HG03457 (cell line): ENCODE measurements around the gene TEKT3.

ENCODE experiments used
- ATAC-seq: cut with Tn5 transposase; IDR thresholded peaks from one replicate; pipeline ENCODE4 v1.9.1; 2021; ENCODE audit warnings: moderate number of reproducible peaks; ENCODE audit not compliant: unreplicated experiment

The TEKT3 gene

DNA sequence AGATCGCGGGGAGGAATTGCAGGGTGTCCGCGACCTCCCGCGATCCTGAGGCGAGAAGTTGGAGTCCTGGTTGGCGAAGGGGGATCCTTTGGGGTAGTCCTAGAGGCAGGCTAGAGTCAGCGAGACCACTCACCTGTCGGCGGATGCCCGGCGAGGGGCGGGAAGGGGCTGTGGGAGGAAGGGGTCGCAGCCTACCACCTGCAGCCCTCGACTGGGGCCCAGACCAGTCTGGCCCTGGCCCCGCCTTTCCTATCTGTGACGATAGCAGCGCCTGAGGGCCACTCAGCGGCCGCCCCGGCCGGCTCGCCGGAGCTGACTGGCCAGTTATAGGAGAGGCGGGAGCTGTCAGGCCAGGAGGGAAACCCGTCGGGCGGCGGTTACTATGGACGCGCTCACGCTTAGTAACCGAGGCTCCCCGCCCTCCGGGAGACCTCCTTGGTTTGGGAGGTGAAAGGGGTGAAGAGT is at the start of gene TEKT3:
Gene TEKT3, minus strand, starts transcription at position 213 of the 465 bp plus-strand sequence. CDS start 10,012 bp downstream, outside the sequence.
- no peak for ATAC-seq

DNA sequence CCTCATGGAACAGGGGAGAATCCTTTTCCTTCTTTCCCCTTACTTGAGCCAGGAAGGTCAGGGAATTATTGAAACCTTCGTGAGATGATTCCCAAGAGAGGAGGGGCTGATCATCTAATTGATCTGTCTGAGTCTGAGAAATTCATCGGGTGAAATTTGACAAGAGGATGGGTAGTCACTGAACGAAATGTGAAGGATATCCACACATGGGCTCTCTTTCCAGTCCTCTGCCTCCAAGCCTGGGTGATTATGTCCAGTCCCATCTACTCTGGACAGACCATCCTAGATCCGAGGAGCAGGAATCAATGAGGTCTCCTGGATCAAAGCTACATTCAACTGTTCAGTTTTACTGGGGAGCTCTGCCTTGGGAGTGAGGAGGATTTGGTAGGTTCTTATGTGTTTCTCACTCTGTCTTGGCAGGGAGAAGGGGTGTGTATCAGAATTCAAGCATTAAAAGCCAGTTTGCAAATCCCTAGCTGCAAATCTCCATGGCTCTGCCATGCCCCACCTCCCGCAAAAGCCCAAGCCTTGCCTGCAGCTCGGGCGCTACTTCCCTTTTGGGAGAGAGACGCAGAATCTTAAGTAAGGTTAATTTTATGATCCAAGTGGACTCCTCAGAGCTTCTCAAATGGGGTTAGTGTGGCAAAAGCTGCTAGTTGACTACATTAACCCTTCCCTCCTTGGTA is 47.1 kb upstream of the TEKT3 start:
- ATAC-seq = no peak

DNA sequence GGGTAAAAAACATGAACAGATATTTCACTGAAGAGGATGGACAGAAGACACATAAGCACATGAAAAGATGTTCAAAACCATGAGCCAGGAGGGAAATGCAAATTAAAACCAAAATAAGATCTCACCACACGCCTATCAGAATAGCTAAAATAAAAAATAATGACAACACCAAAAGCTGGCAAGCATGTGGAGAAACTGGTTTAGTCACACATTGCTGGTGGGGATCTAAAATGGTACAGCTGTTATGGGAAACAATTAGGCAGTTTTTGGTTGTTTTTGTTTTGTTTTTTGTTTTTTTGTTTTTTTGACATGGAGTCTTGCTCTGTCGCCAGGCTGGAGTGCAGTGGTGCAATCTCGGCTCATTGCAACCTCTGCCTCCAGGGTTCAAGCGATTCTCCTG is 44.7 kb upstream of the TEKT3 start:
- ATAC-seq = no peak

- ATAC-seq = no peak
These were observed 43.9 kb upstream of the TEKT3 start for GRCh38 chr17:15385305-15385704.

DNA sequence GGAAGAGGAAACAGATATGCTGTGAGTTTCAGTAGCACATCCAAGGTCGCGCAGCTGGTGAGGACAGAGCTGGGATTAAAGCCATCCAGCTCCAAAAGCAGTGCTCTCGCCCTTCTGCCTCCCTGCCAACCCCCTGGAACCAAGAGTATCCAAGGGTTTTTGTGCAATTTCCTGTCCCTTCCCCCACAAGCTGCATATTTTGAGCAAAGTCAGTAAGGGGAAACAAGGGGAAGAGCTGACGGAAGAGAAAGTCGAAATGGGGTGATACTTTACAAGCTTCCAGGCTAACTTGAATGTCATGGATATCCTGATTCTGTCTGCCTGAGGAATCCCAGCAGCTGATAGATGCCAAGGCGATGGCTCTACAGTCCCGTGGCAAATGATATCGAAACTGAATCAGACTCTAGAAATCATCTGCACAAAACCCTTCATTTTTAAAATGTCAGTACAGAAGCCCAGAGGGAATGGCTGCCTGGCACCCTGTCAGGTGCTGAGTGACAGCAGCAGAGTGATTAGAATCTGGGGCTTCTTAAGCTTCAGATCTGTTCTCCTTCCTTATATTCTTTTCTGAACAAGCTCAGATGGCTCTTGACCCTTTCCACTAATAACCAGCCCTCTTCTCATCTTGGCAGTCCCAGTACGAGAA is 42.9 kb upstream of the TEKT3 start:
- no peak for ATAC-seq

- ATAC-seq = no peak
These were observed 41.5 kb upstream of the TEKT3 start for GRCh38 chr17:15382914-15383313.

- ATAC-seq = no peak
These were observed 40.3 kb upstream of the TEKT3 start for GRCh38 chr17:15381707-15382106.

DNA sequence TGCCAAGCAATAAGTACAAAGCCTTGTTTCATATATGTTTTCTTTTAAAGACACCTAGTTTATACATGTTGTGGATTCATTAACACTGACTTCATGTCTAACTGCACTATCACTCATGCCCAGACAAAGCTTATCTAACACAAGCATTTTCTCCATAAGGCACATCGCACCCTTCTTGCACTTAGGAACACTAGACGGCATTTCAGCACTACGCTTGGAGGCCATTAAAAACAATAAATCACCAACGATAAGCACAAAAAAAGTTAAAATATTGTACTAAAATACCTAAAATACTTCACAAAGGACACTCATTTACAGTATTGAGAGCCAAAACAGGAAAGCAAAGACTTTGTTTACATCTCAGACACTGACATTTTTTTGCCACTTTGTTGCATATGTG is 39.0 kb upstream of the TEKT3 start:
- no peak for ATAC-seq

DNA sequence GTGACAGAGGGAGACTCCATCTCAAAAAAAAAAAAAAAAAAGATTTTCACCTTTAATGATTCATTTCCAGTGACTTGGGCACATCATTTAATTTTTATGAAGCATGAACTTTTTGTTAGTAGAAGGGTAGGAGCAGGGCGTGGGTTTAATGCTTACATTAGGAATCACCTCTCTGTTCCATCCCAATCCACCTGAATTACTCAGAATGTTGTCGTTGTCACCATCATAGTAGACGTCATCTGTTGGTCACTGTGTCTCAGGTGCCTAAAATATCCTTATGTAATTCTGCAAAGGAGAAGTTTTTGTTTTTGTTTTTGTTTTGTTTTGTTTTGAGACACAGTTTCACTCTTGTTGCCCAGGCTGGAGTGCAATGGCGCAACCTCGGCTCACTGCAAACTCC is 38.3 kb upstream of the TEKT3 start:
- no peak for ATAC-seq

GRCh38 chr17:15378243-15378642 is 36.8 kb upstream of the TEKT3 start:
- no peak for ATAC-seq

GRCh38 chr17:15377616-15378015 is 36.2 kb upstream of the TEKT3 start:
- ATAC-seq = no peak

- ATAC-seq = no peak
These were observed 35.8 kb upstream of the TEKT3 start for GRCh38 chr17:15377200-15377599.

DNA sequence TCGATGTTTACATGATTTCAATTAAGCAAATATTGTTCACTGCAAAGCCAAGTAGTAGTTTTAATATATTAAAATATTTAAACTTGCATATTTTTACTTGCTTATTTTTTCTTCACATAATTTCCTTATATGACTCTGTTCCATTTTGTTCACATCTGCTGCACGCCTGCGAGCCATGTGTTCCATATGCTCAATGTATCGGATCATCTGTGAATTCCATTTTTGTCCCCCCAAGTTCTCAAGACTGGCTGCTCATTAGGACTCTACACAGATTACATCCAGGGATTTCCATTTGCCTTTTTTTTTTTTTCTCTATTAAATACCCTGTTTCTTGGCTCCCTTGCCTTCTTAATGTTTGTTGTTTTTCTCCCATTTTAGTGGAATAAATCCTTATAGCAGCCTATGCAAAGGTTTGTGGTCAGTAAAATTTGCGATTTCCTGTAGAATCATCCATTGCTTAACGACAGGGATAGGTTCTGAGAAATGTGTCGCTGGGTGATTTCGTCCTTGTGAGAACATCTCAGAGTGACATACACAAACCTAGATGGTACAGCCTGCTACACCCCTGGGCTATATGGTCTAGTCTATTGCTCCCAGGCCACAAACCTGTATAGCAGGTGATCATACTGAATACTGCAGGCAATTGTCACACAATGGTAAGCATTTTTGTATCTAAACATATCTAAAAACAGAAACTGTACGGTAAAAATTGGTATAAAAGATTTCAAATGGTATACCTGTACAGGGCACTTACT is 30.2 kb upstream of the TEKT3 start:
- no peak for ATAC-seq

GRCh38 chr17:15368600-15368999 is 27.2 kb upstream of the TEKT3 start:
- ATAC-seq = no peak

DNA sequence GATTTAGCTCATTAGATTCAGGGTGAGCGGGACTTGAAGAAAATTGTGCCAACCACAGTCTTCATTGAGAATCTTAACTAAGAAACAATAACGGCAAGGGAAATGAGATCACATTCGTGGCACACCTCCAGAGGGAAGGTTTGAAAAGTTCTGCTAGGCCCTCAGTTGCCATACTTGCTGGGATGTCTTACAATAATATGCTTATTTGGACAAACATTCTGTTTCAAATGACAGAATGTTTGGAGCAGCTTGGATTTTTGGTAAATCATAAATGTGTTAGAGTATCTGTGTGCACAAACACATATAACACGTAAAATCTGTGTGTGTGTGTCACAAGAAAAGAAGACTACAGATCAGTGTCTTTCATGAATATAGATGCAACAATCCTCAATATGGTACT is 24.6 kb upstream of the TEKT3 start:
- ATAC-seq = no peak

- no peak for ATAC-seq
These were observed 23.2 kb upstream of the TEKT3 start for GRCh38 chr17:15364615-15365014.

- ATAC-seq = no peak
These were observed 22.3 kb upstream of the TEKT3 start for GRCh38 chr17:15363702-15364101.

DNA sequence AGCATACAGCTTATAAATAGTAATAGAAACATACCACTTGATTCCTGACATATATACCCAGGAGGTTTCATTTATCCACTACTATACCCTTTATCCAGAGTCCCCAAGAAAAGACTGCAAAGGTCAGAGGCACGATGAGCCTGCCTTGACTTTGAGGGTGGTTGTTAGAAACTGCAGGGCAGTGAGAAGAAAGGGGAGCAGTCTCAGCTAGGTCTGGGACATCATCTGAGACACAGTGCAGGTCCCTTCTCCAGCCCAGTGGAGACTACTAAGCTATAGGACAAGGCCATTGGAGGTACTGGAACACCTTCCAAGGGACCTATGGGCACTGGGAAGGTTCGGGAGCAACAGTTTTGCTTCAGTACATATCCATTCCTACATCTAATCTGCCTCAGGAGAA is 20.2 kb upstream of the TEKT3 start:
- ATAC-seq = no peak

GRCh38 chr17:15361151-15361550 is 19.8 kb upstream of the TEKT3 start:
- ATAC-seq = no peak

DNA sequence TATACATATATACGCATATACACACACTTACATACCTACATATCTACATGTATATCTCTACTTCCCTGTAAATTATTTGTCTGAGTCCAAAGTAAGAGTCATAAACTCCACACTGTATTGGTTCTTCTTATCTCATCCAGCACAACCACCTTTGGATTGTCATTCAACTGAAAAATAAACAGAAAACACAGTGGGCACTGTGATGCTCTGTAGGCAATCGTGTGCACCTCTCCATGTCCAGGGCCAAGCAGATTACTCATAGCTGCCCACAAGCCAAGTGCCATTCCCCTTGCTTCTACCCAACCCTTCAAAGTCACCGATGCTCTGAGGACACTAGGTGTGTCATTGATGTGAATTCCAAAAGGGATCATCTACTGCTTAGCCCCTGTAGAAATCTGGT is 12.9 kb upstream of the TEKT3 start:
- ATAC-seq = no peak

DNA sequence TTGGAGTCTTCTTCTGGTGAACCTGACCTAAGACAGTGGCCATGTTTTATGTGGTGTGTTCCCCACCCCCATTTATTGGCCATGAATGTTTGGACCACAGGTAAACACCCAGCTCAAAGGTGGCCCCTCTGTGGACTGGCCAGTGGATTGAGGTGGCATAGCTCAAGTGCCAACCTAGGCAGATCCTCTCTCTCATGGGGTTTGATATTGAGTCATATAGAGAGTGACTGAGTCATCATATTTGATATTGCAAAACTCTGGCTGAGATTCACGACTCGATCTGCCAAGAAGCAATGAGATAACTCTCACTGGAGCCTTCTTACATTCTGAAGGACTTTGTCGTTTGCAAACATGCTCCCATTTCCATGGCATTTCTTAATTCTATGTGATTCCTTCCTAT is 10.5 kb upstream of the TEKT3 start:
- no peak for ATAC-seq

DNA sequence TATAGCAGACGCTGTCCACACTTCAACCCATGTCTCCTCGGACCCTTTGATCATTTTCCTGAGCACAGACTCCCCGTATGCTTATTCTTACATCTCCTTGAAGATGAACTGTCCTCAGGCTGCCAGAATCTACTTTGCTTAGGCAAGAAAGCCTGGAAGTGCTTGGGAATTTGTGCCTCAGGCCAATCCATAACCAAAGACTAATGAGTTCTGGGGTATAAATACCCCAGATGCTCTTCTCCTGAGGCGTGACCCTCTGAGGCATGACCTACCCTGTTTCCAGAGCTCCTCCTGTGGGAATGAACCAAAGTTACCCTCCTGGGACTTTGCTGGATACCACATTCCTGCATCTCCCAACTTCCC is 10.1 kb upstream of the TEKT3 start:
- no peak for ATAC-seq
